Measurements from ENCODE around the gene SLAMF1.

SLAMF1 gene

GRCh38 chr1:160622501-160623226, 24.2 kb downstream of the SLAMF1 start:
- DNase-seq = no peak

GRCh38 chr1:160621633-160622413, 25.0 kb downstream of the SLAMF1 start:
- DNase-seq = no peak

GRCh38 chr1:160620942-160621632, 25.8 kb downstream of the SLAMF1 start:
- no peak for DNase-seq

GRCh38 chr1:160619742-160620277, 27.0 kb downstream of the SLAMF1 start:
- DNase-seq = no peak

- peak; percentile 46 for DNase-seq
These were observed 28.0 kb downstream of the SLAMF1 start for GRCh38 chr1:160618763-160619274.

GRCh38 chr1:160618327-160618726, 28.5 kb downstream of the SLAMF1 start:
- DNase-seq = no peak

GRCh38 chr1:160615660-160616059, 31.2 kb downstream of the SLAMF1 start:
- peak; percentile 92 for DNase-seq

GRCh38 chr1:160614410-160614809, 32.4 kb downstream of the SLAMF1 start:
- DNase-seq = no peak

- DNase-seq = no peak
These were observed 34.1 kb downstream of the SLAMF1 start for GRCh38 chr1:160612613-160613218.

GRCh38 chr1:160610569-160611242, 36.1 kb downstream of the SLAMF1 start:
- no peak for DNase-seq

GRCh38 chr1:160608941-160609340, 37.9 kb downstream of the SLAMF1 start:
- DNase-seq = no peak

- no peak for DNase-seq
These were observed 38.3 kb downstream of the SLAMF1 start for GRCh38 chr1:160608514-160608913.

GRCh38 chr1:160608057-160608456, 38.8 kb downstream of the SLAMF1 start:
- no peak for DNase-seq

- DNase-seq = no peak
These were observed 39.2 kb downstream of the SLAMF1 start for GRCh38 chr1:160607672-160608032.

- DNase-seq = peak; percentile 91
These were observed 39.7 kb downstream of the SLAMF1 start for GRCh38 chr1:160607011-160607671.

- DNase-seq = no peak
These were observed 40.2 kb downstream of the SLAMF1 start for GRCh38 chr1:160606611-160607010.

- peak; percentile 13 for DNase-seq
These were observed 40.9 kb downstream of the SLAMF1 start for GRCh38 chr1:160605792-160606479.

- DNase-seq = no peak
These were observed 41.6 kb downstream of the SLAMF1 start for GRCh38 chr1:160605205-160605604.

GRCh38 chr1:160597705-160598104, 49.1 kb downstream of the SLAMF1 start:
- DNase-seq = no peak

GRCh38 chr1:160597051-160597450, 49.8 kb downstream of the SLAMF1 start:
- no peak for DNase-seq

GRCh38 chr1:160590488-160590887, 56.4 kb downstream of the SLAMF1 start:
- no peak for DNase-seq
